HEK293 (cell line): Measurements from ENCODE around the gene FCN3.

Experiments used
- BCL11A ChIP-seq: fragments of 450-650 bp; formaldehyde crosslinking; IDR thresholded peaks from 2 replicates; pipeline ENCODE4 v1.5.1; 2016; ENCODE audit warnings: low read depth, missing biosample characterization, missing genetic modification characterization
- EGR2 ChIP-seq: fragments of 450-650 bp; formaldehyde crosslinking; IDR thresholded peaks from 2 replicates; pipeline ENCODE4 v1.5.1; 2016; ENCODE audit warnings: low read depth, missing biosample characterization, missing genetic modification characterization
- HIC1 ChIP-seq: fragments of 450-650 bp; formaldehyde crosslinking; IDR thresholded peaks from 2 replicates; pipeline ENCODE4 v1.5.1; 2016; ENCODE audit warnings: missing biosample characterization, missing genetic modification characterization
- IKZF3 ChIP-seq: fragments of 450-650 bp; IDR thresholded peaks from 2 replicates; pipeline ENCODE4 v1.5.0; 2018; ENCODE audit warnings: missing biosample characterization, mild to moderate bottlenecking, missing genetic modification characterization, moderate library complexity
- INSM2 ChIP-seq: fragments of 450-650 bp; formaldehyde crosslinking; IDR thresholded peaks from 2 replicates; pipeline ENCODE4 v1.5.1; 2016; ENCODE audit warnings: missing biosample characterization, missing genetic modification characterization
- KLF17 ChIP-seq: fragments of 450-650 bp; formaldehyde crosslinking; IDR thresholded peaks from 2 replicates; pipeline ENCODE4 v1.5.1; 2016; ENCODE audit warnings: missing biosample characterization, missing genetic modification characterization
- KLF7 ChIP-seq: fragments of 450-650 bp; formaldehyde crosslinking; IDR thresholded peaks from 2 replicates; pipeline ENCODE4 v1.5.1; 2016; ENCODE audit warnings: missing biosample characterization, missing genetic modification characterization, borderline replicate concordance
- KLF9 ChIP-seq: fragments of 450-650 bp; formaldehyde crosslinking; IDR thresholded peaks from 2 replicates; pipeline ENCODE4 v1.5.1; 2016; ENCODE audit warnings: missing biosample characterization, missing genetic modification characterization, low read depth
- PATZ1 ChIP-seq: fragments of 450-650 bp; formaldehyde crosslinking; IDR thresholded peaks from 2 replicates; pipeline ENCODE4 v1.5.1; 2016; ENCODE audit warnings: missing biosample characterization, missing genetic modification characterization
- ZBTB10 ChIP-seq: fragments of 450-650 bp; formaldehyde crosslinking; IDR thresholded peaks from 2 replicates; pipeline ENCODE4 v1.5.1; 2016; ENCODE audit warnings: missing biosample characterization, missing genetic modification characterization
- ZBTB11 ChIP-seq: fragments of 450-650 bp; formaldehyde crosslinking; conservative IDR thresholded peaks from 2 replicates; pipeline ENCODE4 v1.5.1; 2016; ENCODE audit warnings: low read depth, missing biosample characterization, missing genetic modification characterization
- ZBTB20 ChIP-seq: fragments of 450-650 bp; formaldehyde crosslinking; IDR thresholded peaks from 2 replicates; pipeline ENCODE4 v1.5.1; 2016; ENCODE audit warnings: missing biosample characterization, missing genetic modification characterization
- ZBTB48 ChIP-seq: fragments of 450-650 bp; formaldehyde crosslinking; IDR thresholded peaks from 2 replicates; pipeline ENCODE4 v1.5.1; 2016; ENCODE audit warnings: missing biosample characterization, missing genetic modification characterization
- ZEB2 ChIP-seq: fragments of 450-650 bp; formaldehyde crosslinking; IDR thresholded peaks from 2 replicates; pipeline ENCODE4 v1.5.1; 2016; ENCODE audit warnings: missing biosample characterization, missing genetic modification characterization
- ZNF10 ChIP-seq: fragments of 450-650 bp; formaldehyde crosslinking; IDR thresholded peaks from 2 replicates; pipeline ENCODE4 v1.5.1; 2017; ENCODE audit warnings: missing biosample characterization, missing genetic modification characterization
- ZNF114 ChIP-seq: fragments of 450-650 bp; formaldehyde crosslinking; IDR thresholded peaks from 2 replicates; pipeline ENCODE4 v1.5.0; 2017; ENCODE audit warnings: missing biosample characterization, missing genetic modification characterization
- ZNF335 ChIP-seq: fragments of 450-650 bp; formaldehyde crosslinking; conservative IDR thresholded peaks from 2 replicates; pipeline ENCODE4 v1.5.1; 2016; ENCODE audit warnings: missing biosample characterization, missing genetic modification characterization
- ZNF341 ChIP-seq: fragments of 450-650 bp; formaldehyde crosslinking; IDR thresholded peaks from 2 replicates; pipeline ENCODE4; 2016; ENCODE audit warnings: low read depth, missing biosample characterization, missing genetic modification characterization
- ZNF561 ChIP-seq: fragments of 450-650 bp; IDR thresholded peaks from 2 replicates; pipeline ENCODE4 v1.5.1; 2018; ENCODE audit warnings: missing biosample characterization, missing genetic modification characterization, borderline replicate concordance
- ZNF645 ChIP-seq: fragments of 450-650 bp; formaldehyde crosslinking; IDR thresholded peaks from 2 replicates; pipeline ENCODE4; 2016; ENCODE audit warnings: missing biosample characterization, missing genetic modification characterization

FCN3 gene

GRCh38 chr1:27365372-27366112, 9.1 kb downstream of the FCN3 start (continued):
- 0 out of 2 replicates have a peak, but pooled peaks have one; percentile 9 for TF ChIP-seq ZBTB11 (tag by site-specific recombination)
- no peak for TF ChIP-seq ZNF114 (tag by site-specific recombination)
- TF ChIP-seq INSM2 (tag by site-specific recombination), result no peak
- no peak for TF ChIP-seq ZNF645
- TF ChIP-seq IKZF3 (tag by site-specific recombination), result peak; percentile 74
- peak; percentile 76 for TF ChIP-seq ZNF335 (tag by site-specific recombination)
- TF ChIP-seq ZBTB10, result peak; percentile 47; the same call in 1 of the 2 replicates
- peak; percentile 99 for TF ChIP-seq ZBTB48
- TF ChIP-seq KLF9, result peak; percentile 96
- peak; percentile 25; the same call in 1 of the 2 replicates for TF ChIP-seq ZNF10 (tag by site-specific recombination)
- TF ChIP-seq EGR2 (tag by site-specific recombination), result peak; percentile 62; the same call in 1 of the 2 replicates
- peak; percentile 51 for TF ChIP-seq KLF17 (tag by site-specific recombination)
- TF ChIP-seq PATZ1, result peak; percentile 83
- peak; percentile 99 for TF ChIP-seq ZNF341 (tag by site-specific recombination)
- TF ChIP-seq BCL11A (tag by site-specific recombination), result 0 out of 2 replicates have a peak, but pooled peaks have one; percentile 10
- peak; percentile 72 for TF ChIP-seq HIC1 (tag by site-specific recombination)
- peak; percentile 40; the same call in 1 of the 2 replicates for TF ChIP-seq KLF7 (tag by site-specific recombination)
- 0 out of 2 replicates have a peak, but pooled peaks have one; percentile 42 for TF ChIP-seq ZEB2 (tag by site-specific recombination)
- 0 out of 2 replicates have a peak, but pooled peaks have one; percentile 10 for TF ChIP-seq ZNF561 (tag by site-specific recombination)
- TF ChIP-seq ZBTB20 (tag by site-specific recombination), result peak; percentile 67
